Muscle layer of duodenum (tissue), 2 donors: ENCODE results near the gene GAB2.

Experiments used
- H3K27ac ChIP-seq: one replicate; pipeline ENCODE4 v1.7.0; 2013; ENCODE audit warnings: mild to moderate bottlenecking, low read length
- H3K27me3 ChIP-seq: one replicate; pipeline ENCODE4 v1.7.0; 2013; ENCODE audit warnings: low read depth, mild to moderate bottlenecking, control low read depth, low read length
- H3K36me3 ChIP-seq, 2 donors: one replicate each; pipeline ENCODE4 v1.7.0; 2013; ENCODE audit warnings: low read length in 2 of 2, control low read depth in 1 of 2, mild to moderate bottlenecking in 1 of 2; ENCODE audit not compliant: insufficient read depth in 2 of 2, control insufficient read depth in 1 of 2
- H3K4me1 ChIP-seq, 2 donors: one replicate each; pipeline ENCODE4 v1.7.0; 2013; ENCODE audit warnings: low read length in 2 of 2, mild to moderate bottlenecking in 2 of 2, control low read depth in 1 of 2, moderate library complexity in 1 of 2; ENCODE audit not compliant: insufficient read depth in 2 of 2, control insufficient read depth in 1 of 2
- H3K4me3 ChIP-seq, 2 donors: one replicate each; pipeline ENCODE4 v1.7.0; 2013; ENCODE audit warnings: low read length in 2 of 2, low read depth in 1 of 2, mild to moderate bottlenecking in 1 of 2
- H3K9me3 ChIP-seq, 2 donors: one replicate each; pipeline ENCODE4 v1.7.0; 2013; ENCODE audit warnings: low read length in 2 of 2, control low read depth in 1 of 2, mild to moderate bottlenecking in 1 of 2; ENCODE audit not compliant: control insufficient read depth in 1 of 2
- donor health status: healthy.

The GAB2 gene

GRCh38 chr11:78449866-78450265 lies 32.2 kb upstream of the GAB2 start:
- no peaks in the 10 kb centered on the region for H3K36me3 ChIP-seq
- no peak overlapping the region for H3K4me3 ChIP-seq
- no peaks in the 10 kb centered on the region for H3K9me3 ChIP-seq
- no peaks in the 10 kb centered on the region for H3K27me3 ChIP-seq
- H3K4me1 ChIP-seq: no peaks in the 10 kb centered on the region
- H3K27ac ChIP-seq: no peak overlapping the region

DNA sequence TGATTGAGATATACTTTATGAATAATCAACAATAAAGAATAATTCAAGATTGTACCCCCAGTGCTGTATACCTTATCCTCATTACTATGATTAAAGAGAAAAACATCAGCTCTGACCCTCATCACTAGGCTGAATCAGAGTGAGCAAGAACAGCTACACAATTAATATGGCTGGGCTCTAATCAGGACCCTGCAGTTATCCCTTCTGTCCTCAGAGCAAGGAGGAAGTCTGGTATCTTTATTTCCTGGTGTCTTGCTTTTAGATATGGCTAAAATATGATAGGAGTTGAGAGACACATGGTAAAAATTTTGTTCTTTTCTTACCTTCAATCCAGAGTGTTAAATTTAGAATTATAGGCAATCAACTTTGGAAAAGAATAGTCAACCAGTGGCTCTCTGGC lies 28.6 kb upstream of the GAB2 start:
- Histone ChIP-seq H3K4me1 (no peaks in the 10 kb centered on the region), H3K36me3 (peaks cover 0 to 19% of the 10 kb centered on the region in 2 donors), H3K4me3 (no peak overlapping the region), H3K27ac (no peak overlapping the region), H3K27me3 (no peaks in the 10 kb centered on the region), H3K9me3 (no peaks in the 10 kb centered on the region)

DNA sequence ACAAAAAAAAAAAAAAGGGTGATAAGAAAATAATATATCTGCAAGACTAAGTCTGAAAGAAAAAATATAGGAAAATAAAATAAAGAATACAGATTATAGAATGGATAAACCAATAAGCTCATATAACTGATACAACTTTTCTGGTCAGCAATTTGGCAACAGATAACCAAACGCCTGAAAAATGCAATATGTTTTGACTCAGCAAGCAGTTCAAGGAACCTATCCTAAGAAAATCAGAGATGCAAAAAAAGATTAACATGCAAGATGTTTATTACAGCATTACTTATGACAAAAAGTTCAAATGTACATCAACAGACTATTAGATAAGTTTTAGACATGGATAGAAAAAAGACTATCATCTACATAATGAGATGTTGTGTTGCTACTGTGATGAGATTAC lies 27.1 kb upstream of the GAB2 start:
- Histone ChIP-seq H3K4me3 (no peak overlapping the region), H3K4me1 (no peaks in the 10 kb centered on the region), H3K36me3 (peaks cover 0 to 19% of the 10 kb centered on the region in 2 donors), H3K9me3 (no peaks in the 10 kb centered on the region), H3K27ac (no peak overlapping the region), H3K27me3 (no peaks in the 10 kb centered on the region)

- Histone ChIP-seq H3K4me1 (no peaks in the 10 kb centered on the region), H3K27me3 (no peaks in the 10 kb centered on the region), H3K9me3 (no peaks in the 10 kb centered on the region), H3K36me3 (peaks cover 0 to 19% of the 10 kb centered on the region in 2 donors), H3K27ac (no peak overlapping the region), H3K4me3 (no peak overlapping the region)
Measured at GRCh38 chr11:78441956-78442355, 24.3 kb upstream of the GAB2 start.

- no peaks in the 10 kb centered on the region for H3K27me3 ChIP-seq
- no peaks in the 10 kb centered on the region for H3K4me1 ChIP-seq
- no peak overlapping the region for H3K4me3 ChIP-seq
- H3K9me3 ChIP-seq: no peaks in the 10 kb centered on the region
- no peak overlapping the region for H3K27ac ChIP-seq
- peaks cover 0 to 16% of the 10 kb centered on the region in 2 donors for H3K36me3 ChIP-seq
Measured at GRCh38 chr11:78438298-78438975, 20.8 kb upstream of the GAB2 start.

GRCh38 chr11:78432956-78433355 lies 15.3 kb upstream of the GAB2 start:
- H3K4me3 ChIP-seq: no peak overlapping the region
- no peaks in the 10 kb centered on the region for H3K9me3 ChIP-seq
- no peaks in the 10 kb centered on the region for H3K27me3 ChIP-seq
- no peak overlapping the region for H3K27ac ChIP-seq
- no peaks in the 10 kb centered on the region for H3K4me1 ChIP-seq
- no peaks in the 10 kb centered on the region for H3K36me3 ChIP-seq

DNA sequence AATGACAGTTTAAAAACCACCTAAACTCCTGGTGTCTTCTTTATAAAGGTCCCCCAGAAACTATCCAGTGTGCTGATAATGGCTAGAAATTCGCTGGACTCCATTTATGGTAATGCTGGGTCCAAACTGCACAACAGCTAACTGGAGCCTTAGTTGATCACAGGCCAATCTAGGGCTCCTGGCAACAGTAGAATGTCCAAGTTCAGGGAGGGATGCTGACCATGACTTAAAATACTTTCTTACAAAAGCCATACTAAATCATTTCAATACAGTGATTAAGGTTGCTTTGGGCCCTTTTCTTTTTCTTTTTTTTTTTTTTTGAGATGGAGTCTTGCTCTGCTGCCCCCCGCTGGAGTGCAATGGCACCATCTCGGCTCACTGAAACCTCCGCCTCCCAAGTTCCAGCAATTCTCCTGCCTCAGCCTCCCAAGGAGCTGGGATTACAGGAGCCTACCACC lies 14.5 kb upstream of the GAB2 start:
- H3K27ac ChIP-seq: no peak overlapping the region
- no peaks in the 10 kb centered on the region for H3K4me1 ChIP-seq
- H3K36me3 ChIP-seq: no peaks in the 10 kb centered on the region

GRCh38 chr11:78429660-78430059 lies 12.0 kb upstream of the GAB2 start:
- Histone ChIP-seq H3K4me1 (peaks cover 2 to 5% of the 10 kb centered on the region in 2 donors), H3K27me3 (no peaks in the 10 kb centered on the region), H3K27ac (no peak overlapping the region), H3K9me3 (no peaks in the 10 kb centered on the region), H3K4me3 (no peak overlapping the region), H3K36me3 (no peaks in the 10 kb centered on the region)

More for the DNA sequence above, 14.5 kb upstream of the GAB2 start:
- no peaks in the 10 kb centered on the region for H3K9me3 ChIP-seq
- H3K27me3 ChIP-seq: no peaks in the 10 kb centered on the region
- no peak overlapping the region for H3K4me3 ChIP-seq

- H3K4me1 ChIP-seq: peaks cover 5 to 8% of the 10 kb centered on the region in 2 donors
- no peaks in the 10 kb centered on the region for H3K27me3 ChIP-seq
Measured at GRCh38 chr11:78429209-78429608, 11.6 kb upstream of the GAB2 start.

GRCh38 chr11:78428773-78429172 lies 11.2 kb upstream of the GAB2 start:
- Histone ChIP-seq H3K27ac (no peak overlapping the region), H3K9me3 (no peaks in the 10 kb centered on the region), H3K4me3 (no peak overlapping the region), H3K27me3 (no peaks in the 10 kb centered on the region), H3K4me1 (peaks cover 5 to 8% of the 10 kb centered on the region in 2 donors), H3K36me3 (no peaks in the 10 kb centered on the region)

More at GRCh38 chr11:78429209-78429608, 11.6 kb upstream of the GAB2 start:
- no peaks in the 10 kb centered on the region for H3K36me3 ChIP-seq
- H3K27ac ChIP-seq: no peak overlapping the region
- H3K4me3 ChIP-seq: no peak overlapping the region
- H3K9me3 ChIP-seq: no peaks in the 10 kb centered on the region

DNA sequence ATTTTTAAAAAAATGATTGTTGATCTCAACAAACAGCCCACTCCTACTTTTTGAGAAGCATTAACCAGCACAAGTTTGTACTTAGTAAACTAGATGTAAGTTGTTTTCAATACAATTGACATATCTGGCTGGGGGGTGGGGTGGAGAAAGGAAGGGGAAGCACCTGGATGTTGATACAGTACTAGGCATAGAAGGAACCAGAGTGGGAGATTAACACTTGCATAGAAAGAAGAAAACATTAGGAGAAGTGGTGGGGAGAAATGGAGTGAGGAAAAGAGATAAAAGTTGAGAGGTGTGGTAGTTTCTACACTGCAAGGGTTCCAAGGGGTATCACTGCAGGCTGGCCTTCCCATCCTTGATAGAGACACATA lies 10.6 kb upstream of the GAB2 start:
- Histone ChIP-seq H3K27me3 (no peaks in the 10 kb centered on the region), H3K4me3 (no peak overlapping the region), H3K9me3 (no peaks in the 10 kb centered on the region), H3K36me3 (no peaks in the 10 kb centered on the region), H3K27ac (no peak overlapping the region), H3K4me1 (peaks cover 5 to 8% of the 10 kb centered on the region in 2 donors)
